C1 segment of cervical spinal cord (tissue), 14 donors: ENCODE measurements around the gene MPG.

ENCODE experiments used
- DNase-seq, 14 donors: peaks; one replicate each; lab custom pipeline; 2025; lab: John Stamatoyannopoulos, UW

Gene MPG

DNA sequence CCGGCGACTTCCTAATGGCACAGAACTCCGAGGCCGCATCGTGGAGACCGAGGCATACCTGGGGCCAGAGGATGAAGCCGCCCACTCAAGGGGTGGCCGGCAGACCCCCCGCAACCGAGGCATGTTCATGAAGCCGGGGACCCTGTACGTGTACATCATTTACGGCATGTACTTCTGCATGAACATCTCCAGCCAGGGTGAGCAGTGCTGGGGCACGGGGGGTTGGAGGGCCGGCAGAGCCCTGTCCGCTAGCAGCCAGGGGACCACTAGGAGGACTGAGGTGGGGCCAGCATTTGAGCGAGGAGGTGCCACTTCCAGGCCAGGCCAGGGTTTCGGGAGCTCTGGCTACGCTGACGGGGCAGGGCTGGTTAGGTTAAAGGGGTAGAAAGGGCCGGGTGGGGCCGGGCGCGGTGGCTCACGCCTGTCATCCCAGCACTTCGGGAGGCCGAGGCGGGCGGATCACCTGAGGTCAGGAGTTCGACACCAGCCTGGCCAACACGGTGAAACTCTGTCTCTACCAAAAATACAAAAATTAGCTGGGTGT lies 5.1 kb downstream of the MPG start:
- no peak for DNase-seq

- no peak for DNase-seq
Measured at GRCh38 chr16:83781-84615, 6.0 kb downstream of the MPG start.

- peak in 2 of 14 donors; percentile 52 to 72 for DNase-seq
Measured at GRCh38 chr16:84718-85406, 6.8 kb downstream of the MPG start.

- no peak for DNase-seq
Measured at GRCh38 chr16:85407-85782, 7.4 kb downstream of the MPG start.

DNA sequence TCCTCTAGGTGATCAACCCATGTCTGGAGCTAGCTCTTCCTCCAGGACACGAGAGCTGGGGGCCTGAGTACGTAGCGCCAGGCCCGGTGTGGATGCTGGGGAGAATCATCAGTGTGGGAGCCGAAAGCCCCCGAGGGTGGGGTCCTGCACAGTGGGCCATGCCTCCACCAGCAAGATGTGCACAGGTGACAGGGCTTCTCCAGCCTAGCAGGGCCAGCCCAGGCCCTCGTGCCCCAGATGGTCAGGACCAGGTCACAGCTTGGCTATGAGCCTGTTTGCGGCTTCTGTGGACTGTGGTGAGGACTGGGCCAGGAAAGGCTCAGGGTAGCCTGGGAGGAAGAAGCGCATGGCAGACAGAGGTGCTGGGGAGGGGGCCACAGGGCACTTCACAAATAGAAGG lies 7.8 kb downstream of the MPG start:
- DNase-seq = peak in 1 of 14 donors; percentile 69

DNA sequence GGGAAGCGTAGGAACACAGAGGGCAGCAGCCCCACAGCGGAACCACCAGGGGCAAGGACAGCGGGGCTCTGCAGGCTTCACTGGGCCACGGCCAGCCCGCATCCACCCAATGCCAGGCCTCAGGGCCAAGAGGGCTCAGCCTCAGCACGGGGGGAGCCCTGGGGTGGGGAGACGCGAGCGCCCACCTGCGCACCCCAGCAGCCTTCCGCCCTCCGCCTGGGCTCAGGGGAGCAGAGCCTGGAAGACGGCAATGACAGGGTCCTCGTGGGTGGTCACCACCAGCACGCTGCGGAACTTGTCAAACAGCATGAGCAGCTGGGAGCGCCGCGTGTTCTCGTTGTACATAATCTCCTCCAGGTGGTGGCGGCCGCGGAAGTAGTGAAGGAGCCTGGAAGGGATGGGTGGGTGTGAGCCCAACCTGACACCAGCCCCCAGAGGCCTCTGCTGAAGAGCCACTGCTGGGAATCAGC lies 8.5 kb downstream of the MPG start:
- DNase-seq = no peak

GRCh38 chr16:88613-89012 lies 10.6 kb downstream of the MPG start:
- DNase-seq = no peak

- DNase-seq = no peak
Measured at GRCh38 chr16:89391-90302, 11.6 kb downstream of the MPG start.

DNA sequence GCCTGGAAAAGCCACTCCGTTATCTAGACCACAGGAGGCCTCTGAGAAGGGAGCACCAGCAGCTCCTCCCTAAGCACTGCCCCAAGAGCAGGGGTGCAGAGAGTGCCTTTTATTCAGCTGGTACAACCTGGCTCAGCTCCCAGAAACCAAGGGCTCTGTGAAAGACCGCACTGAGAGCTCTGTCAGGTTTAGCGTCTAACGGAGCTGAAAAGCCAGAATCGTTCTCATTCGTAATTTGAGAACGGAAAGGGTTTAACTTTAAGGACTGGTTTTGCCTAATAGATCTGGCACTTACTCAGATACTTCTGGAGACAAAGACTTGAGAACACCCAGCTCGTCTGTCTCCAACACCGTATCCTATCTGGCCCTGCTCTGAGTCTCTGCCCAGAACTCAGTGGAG lies 13.5 kb downstream of the MPG start:
- DNase-seq = peak in 11 of 14 donors; percentile 20 to 73 (median 53)

DNA sequence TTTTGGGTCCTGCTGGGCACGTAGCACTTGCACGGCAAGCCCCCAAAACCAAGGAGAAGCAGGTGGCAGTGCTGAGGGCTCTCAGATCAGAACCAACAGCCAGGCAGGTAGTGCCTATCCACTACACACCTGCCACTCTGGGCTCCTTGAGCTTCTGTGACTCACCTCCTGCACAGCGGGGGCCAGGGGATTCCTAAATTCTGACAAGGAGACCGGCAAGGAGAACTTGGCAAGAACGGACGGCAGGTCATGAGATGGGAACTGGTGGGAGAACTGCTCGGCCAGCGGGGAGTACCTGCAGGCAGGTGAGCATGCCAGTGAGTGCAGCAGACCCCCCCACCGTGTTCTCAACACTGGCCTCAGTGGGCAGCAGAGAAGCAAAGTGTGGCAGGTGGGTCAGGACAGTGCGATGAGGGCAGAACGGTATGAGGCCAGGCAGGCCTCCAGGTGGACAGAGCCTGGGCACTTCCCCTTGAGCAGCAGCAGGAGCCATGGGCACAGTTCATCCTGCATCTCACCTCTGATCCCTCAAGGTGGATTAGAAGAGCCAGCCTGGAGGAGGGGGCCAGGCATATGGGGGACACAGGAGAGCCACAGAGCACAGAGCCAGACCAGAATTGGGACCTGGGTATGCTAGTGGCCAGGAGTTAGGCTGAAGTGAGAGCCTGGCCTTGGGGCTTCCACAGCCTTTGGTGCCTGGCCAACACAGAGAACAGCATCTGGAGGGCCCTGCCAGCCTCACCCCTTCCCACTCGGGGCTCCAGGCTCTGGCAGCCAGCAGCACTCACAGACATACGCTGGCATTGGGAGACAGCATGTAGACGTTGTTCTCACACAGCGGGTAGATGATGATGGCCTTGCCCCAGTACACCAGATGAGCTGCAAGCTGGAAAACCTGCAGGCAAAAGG lies 14.7 kb downstream of the MPG start:
- DNase-seq = no peak

DNA sequence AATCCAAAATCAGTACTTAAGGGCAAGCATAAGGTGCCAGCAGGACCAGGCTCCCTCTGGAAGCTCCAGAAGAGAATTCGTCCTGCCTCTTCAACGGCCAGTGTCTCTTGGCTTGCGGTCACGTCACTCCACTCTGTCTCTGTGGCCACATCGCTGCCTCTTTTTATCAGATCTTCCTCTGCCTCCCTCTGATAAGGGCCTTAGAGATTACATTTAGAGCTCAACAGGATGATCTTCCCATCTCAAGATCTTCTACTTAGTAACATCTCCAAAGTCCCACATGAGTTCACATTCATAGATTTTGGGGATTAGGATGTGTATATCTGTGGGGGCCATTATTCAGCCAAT lies 16.9 kb downstream of the MPG start:
- DNase-seq = no peak

DNA sequence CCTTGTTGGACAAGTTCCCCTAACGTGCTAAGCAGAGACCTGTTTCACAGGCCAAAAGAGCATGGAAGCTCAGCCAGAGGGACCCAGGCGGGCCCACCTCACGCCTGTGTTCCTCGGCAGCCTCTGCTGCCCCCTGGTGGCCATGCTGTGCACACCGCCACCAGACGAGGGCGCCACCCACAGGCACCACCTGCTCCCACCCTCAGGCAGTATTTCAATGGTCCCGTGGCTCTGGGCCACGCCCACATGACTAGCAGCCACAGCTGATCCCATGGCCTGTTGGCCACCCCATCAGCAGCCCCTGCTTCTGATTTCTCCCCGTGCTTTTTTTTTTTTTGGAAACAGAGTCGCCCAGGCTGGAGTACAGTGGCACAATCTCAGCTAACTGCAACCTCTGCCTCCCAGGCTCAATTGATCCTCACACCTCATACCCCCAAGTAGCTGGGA lies 18.9 kb downstream of the MPG start:
- peak in 12 of 14 donors; percentile 47 to 87 (median 74) for DNase-seq

DNA sequence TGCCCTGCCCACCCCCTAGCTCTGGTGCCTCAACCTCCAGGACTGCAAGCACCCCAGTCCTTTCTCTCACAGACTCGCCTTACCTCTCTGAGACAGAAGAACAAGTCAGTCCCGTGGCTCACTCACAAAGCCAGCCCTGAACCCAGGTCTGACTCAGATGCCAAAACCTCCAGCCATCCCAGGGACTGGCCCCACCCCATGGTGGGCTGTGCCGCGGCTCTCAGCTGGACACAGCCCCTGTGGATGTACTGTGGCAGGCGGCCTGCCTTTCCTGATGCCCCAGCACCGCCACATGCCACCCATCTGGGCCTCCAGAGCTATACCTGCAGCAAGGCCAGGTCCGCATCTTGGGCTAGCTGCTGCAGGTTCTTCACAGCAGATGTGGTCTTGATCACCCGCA lies 19.8 kb downstream of the MPG start:
- no peak for DNase-seq

GRCh38 chr16:100989-101388 lies 23.0 kb downstream of the MPG start:
- no peak for DNase-seq

- DNase-seq = no peak
Measured at GRCh38 chr16:101586-101985, 23.6 kb downstream of the MPG start.

DNA sequence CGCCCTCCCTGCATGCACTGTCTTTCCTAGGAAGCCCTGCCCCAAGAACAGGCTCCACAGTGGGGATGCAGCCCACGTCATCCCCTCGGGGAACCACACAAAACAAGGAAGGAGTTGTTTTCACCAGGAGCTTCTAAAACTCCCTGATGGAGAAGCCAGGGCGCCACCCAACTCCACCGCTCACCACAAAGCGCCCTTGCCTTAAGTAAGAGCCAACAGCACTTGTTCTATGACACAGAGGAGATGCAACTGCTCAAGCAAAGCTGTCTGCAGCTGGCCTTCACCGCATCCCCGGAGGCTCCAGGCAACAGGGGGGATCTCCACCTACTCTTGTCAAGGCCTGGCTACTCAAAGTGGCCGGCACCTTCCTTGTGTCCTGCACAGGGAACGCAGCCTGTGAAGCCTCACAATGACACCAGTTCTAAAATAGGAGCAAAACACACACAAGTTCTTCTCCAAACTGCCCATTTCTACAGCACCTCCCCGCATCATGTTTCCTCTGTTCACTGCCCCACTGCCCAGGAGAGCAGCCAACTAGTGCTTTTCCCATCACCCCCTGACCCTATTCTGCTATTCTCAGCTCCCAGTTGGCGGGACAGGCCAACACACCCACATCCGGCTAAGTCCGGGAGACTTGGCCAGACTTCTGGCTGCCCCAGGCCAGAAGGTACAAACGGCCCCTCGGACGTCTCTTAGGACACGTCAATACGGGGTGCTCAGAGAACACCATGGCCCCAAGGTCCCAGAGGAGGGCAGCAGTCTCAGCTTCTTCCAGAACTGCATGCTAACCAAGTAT lies 24.2 kb downstream of the MPG start:
- peak in 8 of 14 donors; percentile 35 to 66 (median 59) for DNase-seq

- no peak for DNase-seq
Measured at GRCh38 chr16:104355-104754, 26.3 kb downstream of the MPG start.

GRCh38 chr16:104928-105327 lies 26.9 kb downstream of the MPG start:
- DNase-seq = no peak

- DNase-seq = no peak
Measured at GRCh38 chr16:105521-105920, 27.5 kb downstream of the MPG start.
